Measurements from ENCODE around the gene MAN1C1. TPM values are rescaled to one million over a fixed set of nuclear protein-coding genes. Genes with fewer than 3 reads are reported as not detected.

MAN1C1 gene
- total RNA-seq, 1 experiment from 2014 or later: 0.11 TPM

GRCh38 chr1:25799935-25800702 is 183.5 kb downstream of the MAN1C1 start, which contains the start of gene SELENON:
Gene SELENON, plus strand, starts transcription at chr1:25800193. Its CDS starts 38 bp downstream, at chr1:25800231.
- POLR2A ChIA-PET (ENCODE audit: unreplicated experiment): no interaction called here
- Histone ChIP-seq H3K27me3 (ENCODE audit: low read length) (no peaks in the 10 kb centered on the region), H3K9me3 (ENCODE audit: low read length) (no peaks in the 10 kb centered on the region), H3K4me3 (ENCODE audit: low read length) (peak within 1 kb of the TSS; percentile 78), H2AFZ (ENCODE audit: low read length) (peak within 1 kb of the TSS; percentile 86), H4K20me1 (ENCODE audit: low read length) (no peaks in the 10 kb centered on the region), H3K9me2 (replicated peaks; ENCODE audit: low read length) (no peaks in the 10 kb centered on the region), H3F3A (ENCODE audit: low read length, unreplicated experiment) (no peaks in the 10 kb centered on the region), H3K9ac (ENCODE audit: low read length) (peak within 1 kb of the TSS; percentile 75), H3K79me2 (ENCODE audit: low read length) (peaks cover 6% of the 10 kb centered on the region; the same call in 1 of the 2 replicates), H3K4me2 (ENCODE audit: low read length) (peak within 1 kb of the TSS; percentile 97), H3K27ac (ENCODE audit: low read length) (no peak within 1 kb of the TSS), H3K36me3 (ENCODE audit: low read depth, low read length) (no peaks in the 10 kb centered on the region), H3K4me1 (ENCODE audit: insufficient read depth, low read length) (peaks cover 16% of the 10 kb centered on the region; the same call in 1 of the 2 replicates)
- ATAC-seq: peak; percentile 75
- no TSS peak for BruUV-seq (replicated peaks)
- CTCF ChIA-PET: interaction anchor here (0.8 kb wide), 1 partner anchor 191 kb away, joined by 4 read pairs; no protein-coding TSS in a partner anchor
- TF ChIP-seq CTCF (conservative IDR thresholded peaks at IDR 0.05; ENCODE audit: low read depth, low read length) (no peak), EZH2phosphoT487 (IDR thresholded peaks at IDR 0.05; ENCODE audit: borderline replicate concordance, low read length) (no peak), EZH2 (IDR thresholded peaks at IDR 0.05; ENCODE audit: low read length, unreplicated experiment) (no peak)
- intact Hi-C loops (cut with micrococcal nuclease): loop anchor here (10.0 kb wide), 1 partner anchor 105 kb away; no protein-coding TSS in a partner anchor
- peak; percentile 39 for DNase-seq

DNA sequence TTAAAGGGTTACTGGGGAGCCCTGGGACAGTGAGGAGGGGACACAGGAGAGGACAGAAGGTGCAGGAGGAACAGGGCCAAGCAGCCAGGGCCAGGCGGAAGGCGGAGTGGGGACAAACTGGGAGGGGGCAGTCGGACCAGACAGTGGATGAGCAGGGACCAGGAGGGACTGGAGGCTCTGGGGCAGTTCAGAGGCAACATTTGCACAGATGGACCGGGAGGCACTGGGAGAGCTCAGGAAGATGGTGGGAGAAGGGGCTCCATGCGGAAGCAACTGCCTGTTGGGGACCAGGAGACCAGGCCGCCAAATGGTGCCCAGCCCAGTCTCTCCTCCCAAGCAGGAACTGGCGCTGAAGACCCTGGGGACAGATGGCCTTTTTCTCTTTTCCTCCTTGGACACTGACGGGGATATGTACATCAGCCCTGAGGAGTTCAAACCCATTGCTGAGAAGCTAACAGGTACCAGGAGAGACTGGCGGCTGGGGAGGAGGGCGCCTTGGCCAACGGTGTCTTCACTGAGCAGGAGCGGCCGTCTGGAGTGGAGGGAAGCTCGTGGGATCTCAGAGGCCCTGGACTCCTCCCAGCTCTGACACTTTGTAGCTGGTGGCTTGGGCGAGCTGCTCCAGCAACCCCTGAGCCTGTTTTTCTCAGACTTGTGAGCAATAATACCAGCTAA is 184.2 kb downstream of the MAN1C1 start:
- Histone ChIP-seq H4K20me1 (ENCODE audit: low read length) (no peaks in the 10 kb centered on the region), H3K27ac (ENCODE audit: low read length) (no peak overlapping the region), H3K9ac (ENCODE audit: low read length) (peak overlapping the region; percentile 75), H3K4me3 (ENCODE audit: low read length) (peak overlapping the region; percentile 78), H3K9me2 (replicated peaks; ENCODE audit: low read length) (no peaks in the 10 kb centered on the region), H3K4me2 (ENCODE audit: low read length) (peak overlapping the region; percentile 97), H3K36me3 (ENCODE audit: low read depth, low read length) (no peaks in the 10 kb centered on the region), H3K79me2 (ENCODE audit: low read length) (peaks cover 6% of the 10 kb centered on the region; the same call in 1 of the 2 replicates), H3K27me3 (ENCODE audit: low read length) (no peaks in the 10 kb centered on the region), H3F3A (ENCODE audit: low read length, unreplicated experiment) (no peaks in the 10 kb centered on the region), H3K9me3 (ENCODE audit: low read length) (no peaks in the 10 kb centered on the region), H2AFZ (ENCODE audit: low read length) (peak overlapping the region; percentile 69), H3K4me1 (ENCODE audit: insufficient read depth, low read length) (peaks cover 16% of the 10 kb centered on the region; the same call in 1 of the 2 replicates)
- DNase-seq (no peak), ATAC-seq (peak; percentile 6)
- BruUV-seq (replicated peaks): no TSS peak
- intact Hi-C loops (cut with micrococcal nuclease): no loop called here
- ChIA-PET POLR2A (ENCODE audit: unreplicated experiment) (no interaction called here), CTCF (no interaction called here)
- no peak for TF ChIP-seq CTCF (conservative IDR thresholded peaks at IDR 0.05; ENCODE audit: low read depth, low read length)
- TF ChIP-seq EZH2 (IDR thresholded peaks at IDR 0.05; ENCODE audit: low read length, unreplicated experiment): no peak
- no peak for TF ChIP-seq EZH2phosphoT487 (IDR thresholded peaks at IDR 0.05; ENCODE audit: borderline replicate concordance, low read length)
